Activated CD4-positive, alpha-beta T cell treated with anti-CD3 and anti-CD28 coated beads for 48 hours (primary cell): ENCODE results near the gene IMMP2L.
"Not testable (repeated sequence)": the region's sequence is repeated elsewhere in the genome, so short reads cannot be mapped to it uniquely, and the experiment has no call there.

Experiments used
- DNase-seq: peaks from one replicate; pipeline ENCODE4 v3.0.0-alpha.2; 2020

The IMMP2L gene

DNA sequence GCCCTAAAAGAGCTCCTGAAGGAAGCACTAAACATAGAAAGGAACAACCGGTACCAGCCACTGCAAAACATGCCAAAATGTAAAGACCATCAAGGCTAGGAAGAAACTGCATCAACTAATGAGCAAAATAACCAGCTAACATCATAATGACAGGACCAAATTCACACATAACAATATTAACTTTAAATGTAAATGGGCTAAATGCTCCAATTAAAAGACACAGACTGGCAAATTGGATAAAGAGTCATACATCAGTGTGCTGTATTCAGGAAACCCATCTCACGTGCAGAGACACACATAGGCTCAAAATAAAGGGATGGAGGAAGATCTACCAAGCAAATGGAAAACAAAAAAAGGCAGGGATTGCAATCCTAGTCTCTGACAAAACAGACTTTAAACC is 60.5 kb downstream of the IMMP2L start:
- DNase-seq, result not testable (repeated sequence)

DNA sequence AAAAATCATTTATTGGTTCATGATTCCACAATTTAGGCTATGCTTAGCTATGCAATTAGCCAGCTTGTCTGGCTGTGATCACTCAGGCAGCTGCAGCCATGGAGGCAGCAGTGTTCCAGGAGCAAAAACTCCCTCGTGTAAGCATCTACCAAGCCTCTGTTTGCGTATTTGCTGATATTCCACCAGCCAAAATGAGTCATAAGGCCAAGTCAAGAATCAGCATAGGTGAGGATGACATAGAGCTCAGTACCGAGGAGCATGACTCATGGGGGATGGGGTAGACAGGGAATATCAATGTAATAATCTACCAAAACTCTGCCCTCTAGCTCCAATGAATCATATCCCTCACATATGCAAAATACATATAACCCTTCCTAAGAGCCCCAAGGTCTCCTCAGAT is 63.3 kb downstream of the IMMP2L start:
- peak; percentile 29 for DNase-seq

GRCh38 chr7:111498391-111499007 is 63.8 kb downstream of the IMMP2L start:
- no peak for DNase-seq

- no peak for DNase-seq
These were observed 67.0 kb downstream of the IMMP2L start for GRCh38 chr7:111495173-111495810.

- DNase-seq, result no peak
These were observed 70.1 kb downstream of the IMMP2L start for GRCh38 chr7:111492234-111492633.

DNA sequence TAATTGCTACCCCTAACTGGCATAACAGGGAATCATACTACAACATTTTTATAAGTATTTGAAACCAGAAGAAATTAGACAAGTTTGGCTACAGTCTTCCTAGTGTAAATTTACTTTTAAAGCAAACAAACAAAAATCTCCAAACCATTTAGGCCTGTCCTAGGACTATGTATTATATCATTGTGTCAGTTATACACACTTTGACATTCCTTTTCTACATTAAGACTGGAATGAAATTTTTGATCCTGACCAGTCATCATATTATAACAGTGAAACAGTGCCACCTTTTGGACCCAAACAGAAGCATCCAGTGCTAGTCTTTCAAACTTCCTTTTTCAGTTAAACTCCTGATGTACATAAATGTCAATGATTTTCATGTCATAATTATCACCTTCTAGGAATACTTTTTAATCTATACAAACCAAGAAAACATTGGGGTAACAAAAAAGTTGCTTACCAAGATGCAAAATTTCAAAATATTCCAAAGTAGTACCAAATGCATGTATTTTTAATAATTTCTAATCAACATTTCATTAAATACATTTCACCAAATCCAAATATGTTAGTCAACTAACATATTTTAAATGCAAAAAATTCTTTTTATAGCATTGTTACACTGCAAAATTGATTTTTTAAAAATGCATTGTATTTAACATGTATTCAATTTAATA is 75.7 kb downstream of the IMMP2L start:
- no peak for DNase-seq

DNA sequence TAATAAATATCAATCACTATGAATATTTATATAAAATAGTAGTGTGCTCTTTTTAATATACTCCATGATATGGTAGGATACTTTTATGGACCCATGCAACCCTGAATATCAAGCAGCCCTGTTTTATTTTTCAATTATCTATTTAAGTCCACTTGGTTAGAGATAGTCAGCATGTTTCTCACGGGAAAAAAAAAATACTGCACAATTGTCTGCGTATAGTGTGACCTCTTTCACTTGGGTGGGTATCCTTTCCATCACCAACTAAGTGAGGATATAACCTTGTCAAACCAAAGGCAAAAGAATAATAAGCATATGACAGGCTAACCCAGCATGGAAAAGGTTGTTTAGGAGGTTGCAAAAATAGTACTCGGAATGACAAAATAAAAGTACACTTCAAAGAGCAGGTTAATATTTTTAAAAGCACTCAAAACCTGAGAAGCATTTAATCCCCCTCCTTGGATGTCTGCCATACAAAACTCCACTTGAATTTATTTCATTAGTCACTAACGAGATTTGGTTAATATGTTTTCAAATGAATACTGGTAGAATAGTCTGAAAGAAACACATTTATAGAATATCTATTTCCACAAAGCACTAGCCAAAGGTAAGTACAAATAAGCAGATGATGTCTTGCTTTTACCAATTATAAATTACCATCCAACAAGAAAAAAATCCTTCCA is 76.5 kb downstream of the IMMP2L start:
- DNase-seq, result no peak

GRCh38 chr7:111483078-111483477 is 79.2 kb downstream of the IMMP2L start:
- DNase-seq, result no peak

- DNase-seq, result no peak
These were observed 84.6 kb downstream of the IMMP2L start for GRCh38 chr7:111477462-111478225.

- no peak for DNase-seq
These were observed 85.6 kb downstream of the IMMP2L start for GRCh38 chr7:111476586-111477293.

- DNase-seq, result no peak
These were observed 86.3 kb downstream of the IMMP2L start for GRCh38 chr7:111475959-111476358.

DNA sequence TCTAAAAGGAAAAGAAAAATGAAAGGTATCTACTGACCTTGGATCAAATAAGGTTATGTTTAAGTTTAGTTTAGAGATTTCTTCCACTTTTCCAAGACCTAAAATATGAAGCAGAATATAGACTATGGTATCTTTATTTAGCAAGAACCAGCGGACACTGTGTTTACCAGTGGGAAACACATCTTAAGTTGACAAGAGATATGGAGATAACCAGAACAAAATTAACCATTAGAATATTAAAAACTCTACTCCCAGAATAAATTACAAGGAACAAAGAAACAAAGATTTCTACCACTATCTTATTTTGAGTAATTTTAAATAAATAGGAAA is 86.9 kb downstream of the IMMP2L start:
- DNase-seq, result no peak

- DNase-seq, result no peak
These were observed 87.4 kb downstream of the IMMP2L start for GRCh38 chr7:111474723-111475418.

DNA sequence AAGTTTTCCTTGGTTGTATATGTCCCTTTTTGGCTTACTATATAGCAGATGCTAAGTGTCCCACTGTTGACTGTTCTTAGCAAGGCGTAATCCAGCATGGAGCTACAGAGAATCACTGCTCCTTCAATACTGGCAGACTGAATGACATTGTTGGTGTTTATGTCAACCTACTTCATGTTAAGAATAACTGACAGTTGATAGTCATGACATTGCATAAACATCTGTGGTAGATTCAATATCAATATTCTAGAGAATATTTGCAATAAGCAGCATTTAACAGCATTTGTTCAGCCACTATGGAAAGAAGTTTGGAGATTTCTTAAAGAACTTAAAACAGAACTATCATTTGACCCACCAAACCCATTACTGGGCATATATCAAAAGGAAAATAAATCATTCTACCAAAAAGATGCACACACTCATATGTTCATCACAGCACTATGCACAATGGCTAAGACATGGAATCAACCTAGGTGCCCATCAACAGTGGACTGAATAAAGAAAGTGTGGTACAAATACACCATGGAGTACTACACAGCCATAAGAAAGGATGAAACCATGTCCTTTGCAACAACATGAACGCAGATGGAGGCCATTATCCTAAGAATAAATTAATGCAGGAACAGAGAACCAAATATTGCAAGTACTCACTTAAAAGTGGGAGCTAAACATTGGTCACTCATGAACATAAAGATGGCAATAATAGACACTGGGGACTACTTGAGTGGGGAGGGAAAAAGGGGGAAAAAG is 88.7 kb downstream of the IMMP2L start:
- no peak for DNase-seq

DNA sequence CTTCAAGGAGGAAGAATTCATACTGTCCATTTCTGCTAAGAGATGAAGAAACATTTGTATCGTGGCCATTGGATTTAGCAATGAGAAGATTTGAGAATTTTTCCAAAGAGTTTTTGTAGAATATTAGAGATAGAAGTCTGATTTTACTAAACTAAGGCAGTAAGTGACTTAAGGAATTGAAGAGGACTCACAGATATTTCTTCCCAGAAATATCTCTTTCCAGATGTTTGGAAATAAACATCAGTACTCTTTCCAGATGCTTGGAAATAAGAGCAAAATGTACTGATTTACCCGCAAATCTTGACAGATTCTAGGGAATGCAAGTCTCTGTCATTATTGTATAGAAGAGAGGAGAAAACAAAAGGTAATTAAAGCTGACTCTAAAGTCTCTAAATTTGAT is 91.3 kb downstream of the IMMP2L start:
- DNase-seq, result no peak

DNA sequence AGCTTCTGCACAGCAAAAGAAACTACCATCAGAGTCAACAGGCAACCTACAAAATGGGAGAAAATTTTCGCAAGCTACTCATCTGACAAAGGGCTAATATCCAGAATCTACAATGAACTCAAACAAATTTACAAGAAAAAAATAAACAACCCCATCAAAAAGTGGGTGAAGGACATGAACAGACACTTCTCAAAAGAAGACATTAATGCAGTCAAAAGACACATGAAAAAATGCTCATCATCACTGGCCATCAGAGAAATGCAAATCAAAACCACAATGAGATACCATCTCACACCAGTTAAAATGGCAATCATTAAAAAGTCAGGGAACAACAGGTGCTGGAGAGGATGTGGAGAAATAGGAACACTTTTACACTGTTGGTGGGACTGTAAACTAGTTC is 92.4 kb downstream of the IMMP2L start:
- DNase-seq, result not testable (repeated sequence)

DNA sequence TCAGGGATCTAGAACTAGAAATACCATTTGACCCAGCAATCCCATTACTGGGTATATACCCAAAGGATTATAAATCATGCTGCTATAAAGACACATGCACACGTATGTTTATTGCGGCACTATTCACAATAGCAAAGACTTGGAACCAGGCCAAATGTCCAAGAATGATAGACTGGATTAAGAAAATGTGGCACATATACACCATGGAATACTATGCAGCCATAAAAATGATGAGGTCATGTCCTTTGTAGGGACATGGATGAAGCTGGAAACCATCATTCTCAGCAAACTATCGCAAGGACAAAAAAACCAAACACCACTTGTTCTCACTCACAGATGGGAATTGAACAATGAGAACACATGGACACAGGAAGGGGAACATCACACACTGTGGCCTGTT is 96.5 kb downstream of the IMMP2L start:
- DNase-seq, result not testable (repeated sequence)

DNA sequence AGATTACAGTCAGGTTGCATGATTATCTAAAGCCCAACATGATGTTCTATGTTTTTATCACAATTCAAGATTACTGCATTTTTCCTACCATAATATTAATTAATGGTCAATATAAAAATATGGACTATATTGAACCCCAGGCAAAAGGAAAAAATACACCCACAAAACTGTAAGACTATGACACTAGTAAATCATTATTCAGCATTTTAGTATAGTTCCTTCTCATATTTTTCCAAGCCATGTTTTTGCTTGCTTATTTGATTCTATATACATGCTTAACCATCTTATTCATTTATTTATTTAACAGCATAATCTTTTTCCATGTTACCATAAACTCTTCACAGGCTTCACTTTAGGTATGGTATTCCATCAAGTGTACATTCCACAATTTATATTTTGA is 101.6 kb downstream of the IMMP2L start:
- DNase-seq, result no peak

DNA sequence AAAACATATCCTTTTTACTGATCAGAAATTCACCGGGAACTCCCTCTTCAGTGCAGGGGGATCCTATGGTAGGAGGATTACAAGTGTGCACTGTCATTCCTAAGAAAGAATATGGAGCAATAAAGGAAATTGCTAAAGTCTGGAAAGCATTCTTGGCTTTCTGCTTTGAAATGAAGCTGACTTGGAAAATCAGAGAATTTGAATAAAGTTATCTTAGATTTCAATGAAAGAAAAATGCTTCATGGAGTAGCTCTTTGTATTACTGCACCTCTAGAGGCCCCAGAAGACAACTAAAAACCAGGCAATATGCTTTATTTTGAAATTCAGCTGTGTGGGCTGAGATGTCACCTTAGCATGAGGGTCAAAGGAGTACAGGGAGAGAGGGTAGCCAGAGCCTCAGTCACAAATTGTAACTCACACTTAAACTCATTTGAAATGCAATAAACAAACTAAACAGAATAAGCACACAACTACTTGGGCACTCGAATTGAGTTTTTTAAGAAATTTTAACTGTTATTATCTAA is 102.5 kb downstream of the IMMP2L start:
- no peak for DNase-seq

- no peak for DNase-seq
These were observed 103.1 kb downstream of the IMMP2L start for GRCh38 chr7:111459065-111459756.
